Central memory CD4-positive, alpha-beta T cell (primary cell): ENCODE results near the gene PPP2R5C.
A peak's percentile ranks its signal among the peaks of the same experiment; 100 is the strongest.

Source experiments
- DNase-seq: peaks from one replicate; pipeline ENCODE4 v3.0.0; 2022

Gene PPP2R5C

DNA sequence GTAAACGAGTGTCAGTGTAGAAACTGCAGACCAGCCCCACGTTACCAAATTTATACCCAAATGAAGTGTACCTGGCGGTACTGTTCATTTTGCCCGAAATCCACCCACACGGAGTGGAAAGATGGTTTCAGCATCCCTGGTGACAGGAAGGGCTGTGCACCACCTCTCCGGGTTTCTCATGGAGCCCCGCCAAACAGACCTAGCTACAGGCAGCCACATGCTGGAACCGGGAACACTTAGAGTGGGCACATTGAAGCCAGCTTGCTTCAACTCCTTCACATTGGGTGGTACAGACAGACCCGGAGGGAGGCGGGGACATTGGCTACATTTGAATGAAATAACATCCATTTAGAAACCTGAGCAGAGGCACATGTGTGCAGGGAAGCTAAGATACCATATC lies 84.4 kb downstream of the PPP2R5C start:
- DNase-seq = no peak

DNA sequence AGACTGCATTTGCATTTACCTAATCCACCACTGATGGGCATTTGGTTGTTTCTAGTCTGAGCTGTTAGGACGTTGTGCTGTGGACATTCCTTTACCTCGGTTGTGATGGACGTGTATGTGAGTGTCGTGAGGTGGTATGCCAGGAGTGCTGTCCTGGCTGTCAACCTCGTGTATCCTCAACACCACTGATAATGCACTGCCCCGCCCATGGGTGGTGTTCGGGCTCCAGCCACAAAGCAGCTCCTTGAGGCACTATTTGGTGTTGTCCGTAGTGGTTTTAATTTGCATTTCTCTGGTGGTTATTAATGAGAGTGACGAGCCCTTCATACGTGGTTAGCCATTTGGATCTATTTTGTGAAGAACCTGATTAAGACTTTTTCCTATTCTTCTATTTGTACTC lies 87.6 kb downstream of the PPP2R5C start:
- no peak for DNase-seq

DNA sequence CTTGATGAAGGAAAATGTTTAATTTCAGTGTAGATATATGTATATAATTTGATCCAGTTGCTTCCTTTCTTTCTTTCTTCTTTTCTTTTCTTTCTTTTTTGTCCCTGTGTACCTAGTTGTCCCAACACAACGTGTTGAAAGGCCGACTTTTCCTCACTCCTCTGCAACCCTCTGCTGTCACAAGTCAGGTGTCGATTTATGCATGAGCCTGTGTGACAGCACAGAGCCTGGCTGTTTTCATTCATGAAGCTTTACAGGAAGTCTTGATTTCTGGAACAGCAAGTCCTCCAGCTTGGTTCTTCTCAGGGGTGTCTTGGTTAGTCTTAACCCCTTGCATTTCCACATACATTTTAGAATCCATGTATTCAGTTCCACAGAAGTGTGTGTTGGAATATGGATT lies 88.1 kb downstream of the PPP2R5C start:
- no peak for DNase-seq

GRCh38 chr14:101851183-101851582 lies 89.7 kb downstream of the PPP2R5C start:
- no peak for DNase-seq

GRCh38 chr14:101851736-101852405 lies 90.4 kb downstream of the PPP2R5C start:
- DNase-seq = no peak

DNA sequence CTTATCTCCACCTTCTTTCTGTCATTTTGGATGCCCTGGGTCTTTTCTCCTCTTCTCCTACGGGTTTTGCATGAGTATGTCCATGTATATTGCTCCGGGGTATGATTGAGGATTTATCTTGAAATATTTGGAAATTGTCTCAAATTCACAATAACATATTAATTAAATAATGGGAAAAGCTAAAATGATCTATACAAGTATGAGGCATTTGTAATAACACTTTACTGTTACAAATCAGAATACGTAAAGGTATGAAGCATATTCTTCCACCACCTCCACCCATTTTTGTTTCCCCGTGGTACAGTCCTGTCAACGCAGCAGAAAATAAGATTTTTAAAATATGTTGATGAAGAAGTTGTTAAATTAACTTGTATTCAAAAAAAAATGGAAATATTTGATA lies 91.3 kb downstream of the PPP2R5C start:
- DNase-seq = no peak

DNA sequence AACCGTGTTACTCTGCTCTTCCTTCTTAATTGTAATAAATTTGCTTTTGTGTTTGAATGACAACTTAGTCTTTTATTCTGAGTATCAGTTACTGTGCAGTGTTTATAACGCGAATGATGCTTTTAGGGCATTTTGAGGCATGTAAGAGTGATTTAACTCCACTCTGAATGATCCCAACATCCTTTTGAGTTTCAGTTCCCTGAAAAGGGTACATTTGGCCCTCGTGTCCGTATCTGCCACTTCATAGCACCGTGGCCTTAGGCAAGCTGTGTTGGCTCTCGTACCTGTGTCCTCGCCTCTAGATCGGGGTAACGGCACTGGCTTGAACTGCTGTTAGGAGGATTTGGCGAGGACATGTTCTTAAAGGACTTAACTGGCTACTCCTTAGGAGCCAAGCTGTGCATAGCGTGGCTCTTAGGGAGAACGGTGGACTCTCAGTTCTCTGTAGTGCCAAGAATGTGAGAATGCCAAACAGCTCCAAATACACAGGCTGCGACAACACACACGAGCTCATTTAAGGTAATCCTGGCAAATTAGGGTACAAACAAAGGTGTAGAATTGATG lies 92.0 kb downstream of the PPP2R5C start:
- no peak for DNase-seq

DNA sequence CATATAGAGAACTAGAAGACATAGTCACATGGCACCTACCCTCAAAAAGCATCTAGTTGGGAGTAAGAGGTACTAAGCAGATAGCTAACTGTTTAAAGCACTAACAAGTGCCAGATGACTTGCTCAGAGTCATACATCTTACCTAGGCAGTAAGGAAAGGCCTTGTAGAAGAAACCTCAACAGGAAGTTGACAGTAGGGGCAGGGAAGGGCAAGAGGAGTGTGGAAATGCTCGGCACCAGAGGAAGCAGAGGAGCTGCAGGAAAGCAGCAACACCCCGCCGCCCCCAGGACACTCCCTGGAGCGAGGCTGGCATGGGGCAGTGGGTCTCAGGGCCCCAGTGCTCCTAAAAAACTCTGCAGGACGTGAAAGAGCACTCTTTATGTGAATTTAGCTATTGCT lies 92.9 kb downstream of the PPP2R5C start:
- peak; percentile 40 for DNase-seq

DNA sequence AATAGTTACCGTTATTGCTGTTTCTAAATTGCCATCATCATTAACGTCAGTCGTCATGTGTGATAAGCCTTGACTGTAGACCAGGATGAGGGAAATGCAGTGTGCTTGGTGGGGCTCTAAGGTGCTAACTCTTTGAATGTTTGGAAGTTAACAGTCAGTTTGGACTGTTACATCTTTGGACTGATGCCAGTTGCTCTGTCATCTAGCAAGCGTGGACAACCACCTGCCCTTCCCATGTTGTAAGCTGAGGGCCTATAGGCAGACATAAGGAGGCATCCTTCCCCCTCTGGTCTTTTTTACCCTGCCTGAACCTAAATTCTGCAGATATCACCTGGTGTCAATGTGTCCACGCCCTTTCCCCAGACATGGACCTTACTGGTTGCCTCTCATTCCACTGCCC lies 94.4 kb downstream of the PPP2R5C start:
- no peak for DNase-seq

- DNase-seq = no peak
Observed at GRCh38 chr14:101856536-101856935, 95.0 kb downstream of the PPP2R5C start.

DNA sequence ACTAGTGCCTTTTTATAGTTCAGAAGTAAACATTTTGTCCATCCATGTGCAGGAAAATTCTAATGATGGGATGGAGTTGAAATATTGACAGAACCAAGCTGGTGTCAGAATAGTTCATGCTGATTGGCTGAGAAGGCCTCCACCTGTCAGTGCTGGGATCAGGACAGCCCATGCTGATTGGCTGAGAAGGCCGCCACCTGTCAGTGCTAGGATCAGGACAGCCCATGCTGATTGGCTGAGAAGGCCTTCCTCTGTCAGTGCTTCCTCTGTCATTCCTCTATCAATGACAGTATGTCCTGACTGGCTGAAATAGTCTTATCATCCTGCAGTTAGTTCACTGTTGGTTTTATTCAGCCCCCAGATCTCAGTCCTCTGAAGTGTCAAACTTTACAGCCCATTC lies 95.7 kb downstream of the PPP2R5C start:
- DNase-seq = no peak

- no peak for DNase-seq
Observed at GRCh38 chr14:101858791-101859537, 97.5 kb downstream of the PPP2R5C start.

DNA sequence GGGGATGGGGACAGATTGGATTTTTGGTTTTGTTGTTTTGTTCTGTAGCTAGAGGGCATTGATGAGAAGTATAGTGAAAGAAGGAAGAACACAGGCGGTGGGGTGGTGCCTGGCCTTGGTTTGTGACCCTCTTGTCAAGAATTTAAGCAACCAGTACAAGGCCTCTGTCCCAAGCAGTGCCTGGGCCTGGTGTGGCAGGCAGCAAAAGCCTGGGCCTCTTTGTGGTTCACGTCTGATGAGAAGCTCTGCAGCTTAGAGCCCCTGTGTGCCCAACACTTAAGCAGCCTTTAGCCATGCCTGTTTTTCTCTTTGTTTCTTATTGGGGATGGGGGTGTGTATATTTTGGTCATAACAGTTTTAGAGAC lies 98.0 kb downstream of the PPP2R5C start:
- DNase-seq = no peak

DNA sequence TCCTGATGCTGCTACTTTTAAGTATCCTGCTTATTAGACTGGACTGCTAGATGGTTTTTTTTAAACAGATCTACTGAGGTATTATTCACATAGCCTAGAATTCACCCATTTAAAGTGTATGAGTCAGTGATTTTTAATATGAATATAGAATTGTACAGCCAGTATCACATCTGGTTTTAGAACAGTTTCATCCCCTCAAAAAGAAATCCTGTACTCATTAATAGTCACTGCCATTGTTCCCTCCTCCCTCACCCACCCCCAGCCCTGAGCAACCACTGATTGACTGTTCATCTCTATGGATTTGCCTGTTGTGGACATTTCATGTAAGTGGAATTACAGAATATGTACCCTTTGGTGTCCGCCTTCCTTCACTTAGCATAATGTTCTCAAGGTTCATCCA lies 98.4 kb downstream of the PPP2R5C start:
- DNase-seq = no peak

DNA sequence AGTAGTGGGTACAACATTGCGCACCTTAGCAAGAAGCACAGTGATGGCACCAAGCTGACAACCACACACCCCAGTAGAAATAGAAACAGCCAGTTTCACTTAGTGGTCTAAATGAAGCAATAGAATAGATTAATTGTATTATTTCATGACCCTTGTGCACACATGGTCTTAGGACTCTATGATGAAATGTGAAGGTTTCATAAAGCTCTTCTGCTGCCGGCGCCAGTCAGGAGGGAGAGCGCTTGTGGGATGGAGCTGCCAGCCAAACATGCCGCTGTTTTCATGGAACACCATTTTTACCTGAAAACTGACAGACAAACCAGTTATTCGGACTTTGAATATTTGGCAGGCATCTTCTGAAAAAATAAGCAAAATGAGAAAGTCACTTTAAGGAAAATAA lies 100.0 kb downstream of the PPP2R5C start:
- no peak for DNase-seq

DNA sequence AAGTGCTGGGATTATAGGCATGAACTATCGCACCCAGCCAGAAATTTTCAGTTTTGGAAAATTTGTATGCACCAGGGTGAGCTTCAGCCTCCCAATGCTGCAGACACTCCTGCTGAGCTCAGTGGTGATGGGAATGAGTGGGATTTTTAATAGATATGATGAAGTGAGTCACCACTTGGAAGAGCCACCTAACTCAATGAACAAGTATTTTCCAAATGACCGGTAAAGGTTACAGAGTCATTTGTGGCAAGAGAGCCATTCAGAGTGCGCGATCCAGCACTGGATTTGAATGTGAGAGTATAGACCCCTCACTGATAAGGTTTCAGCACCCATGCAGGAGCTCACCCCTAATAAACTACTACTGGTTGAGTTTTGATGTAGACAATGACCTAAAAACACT lies 100.7 kb downstream of the PPP2R5C start:
- no peak for DNase-seq

GRCh38 chr14:101862711-101863110 lies 101.2 kb downstream of the PPP2R5C start:
- no peak for DNase-seq

DNA sequence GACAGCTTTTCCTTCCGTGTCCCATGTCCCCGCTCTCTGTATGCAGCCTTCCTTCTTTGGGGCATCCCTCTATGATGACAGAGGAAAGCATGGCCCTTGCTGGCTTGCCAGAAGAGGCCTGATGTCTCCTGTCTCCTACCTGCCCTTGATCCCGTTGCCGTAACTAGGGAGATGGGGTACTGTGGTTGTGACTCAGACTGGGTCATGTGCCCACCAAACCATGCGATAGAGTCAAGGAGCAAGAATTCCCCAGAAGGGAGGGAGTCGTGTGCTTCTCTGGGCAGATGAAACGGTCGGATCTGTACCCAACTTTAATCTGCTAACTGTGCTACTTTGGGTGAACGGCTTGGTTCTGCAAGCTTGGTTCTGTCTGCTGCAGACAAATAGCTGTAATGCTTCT lies 103.8 kb downstream of the PPP2R5C start:
- no peak for DNase-seq

DNA sequence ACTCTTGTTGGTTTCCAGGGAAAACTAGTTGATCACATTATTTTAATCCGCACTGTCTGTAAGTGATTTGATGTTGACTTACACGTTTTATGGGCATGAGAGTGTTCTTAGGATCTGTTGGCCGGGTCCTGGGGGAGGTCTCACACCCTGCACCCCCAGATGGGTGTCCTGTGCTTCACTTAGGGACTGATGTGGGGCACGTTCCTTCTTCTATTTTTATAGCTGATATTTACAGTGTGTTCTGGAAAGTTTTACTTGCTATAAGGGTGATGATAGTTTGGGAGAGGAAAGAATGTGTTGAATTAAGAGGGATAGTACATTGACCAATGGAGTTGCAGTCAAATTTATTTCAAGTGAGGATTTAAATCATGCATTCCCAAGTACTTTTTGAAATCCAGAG lies 106.3 kb downstream of the PPP2R5C start:
- DNase-seq = no peak

GRCh38 chr14:101869217-101869616 lies 107.7 kb downstream of the PPP2R5C start:
- no peak for DNase-seq

- DNase-seq = no peak
Observed at GRCh38 chr14:101870273-101870939, 108.9 kb downstream of the PPP2R5C start.

- no peak for DNase-seq
Observed at GRCh38 chr14:101872346-101872745, 110.8 kb downstream of the PPP2R5C start.

GRCh38 chr14:101873076-101873825 lies 111.7 kb downstream of the PPP2R5C start:
- DNase-seq = no peak
